HG02623 (cell line): ENCODE data around the gene TMEM61.

Source experiments
- ATAC-seq: cut with Tn5 transposase; IDR thresholded peaks from one replicate; pipeline ENCODE4 v1.9.1; 2021; ENCODE audit warnings: moderate library complexity; ENCODE audit not compliant: unreplicated experiment

TMEM61 gene

DNA sequence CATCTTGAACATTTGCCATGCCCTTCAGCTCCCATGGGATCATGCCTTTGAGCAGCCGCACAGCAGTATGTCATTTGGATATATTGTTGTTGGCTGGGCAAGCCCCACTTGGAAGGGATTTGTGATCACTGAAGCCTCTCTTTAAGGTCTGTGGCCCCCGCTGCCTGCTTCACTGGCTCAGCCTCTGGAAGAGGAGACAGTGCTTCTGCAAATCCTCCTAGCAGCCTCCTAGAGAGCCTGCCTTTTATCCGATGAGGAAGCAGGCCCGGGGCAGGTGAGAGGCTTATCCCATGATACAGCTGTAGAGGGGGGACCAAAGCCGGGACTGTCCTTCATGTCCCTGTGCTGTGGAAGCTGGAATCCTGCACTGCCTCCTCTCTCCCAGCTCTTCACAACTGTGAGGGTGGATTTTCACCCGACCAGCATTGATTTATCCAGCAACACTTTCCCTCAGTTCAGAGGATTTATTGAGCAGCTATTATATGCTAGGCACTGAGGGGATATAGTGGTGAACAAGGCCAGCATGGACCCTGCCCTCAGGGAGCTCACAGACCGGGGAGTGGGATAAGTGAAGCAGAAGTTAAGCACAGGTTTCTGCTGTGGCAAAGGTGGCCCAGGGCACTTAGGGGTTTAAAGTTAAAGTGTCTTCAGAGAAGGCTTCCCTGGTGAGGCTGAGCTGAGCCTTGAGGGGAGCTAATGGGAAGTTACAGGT lies 3.9 kb downstream of the TMEM61 start:
- ATAC-seq = no peak

DNA sequence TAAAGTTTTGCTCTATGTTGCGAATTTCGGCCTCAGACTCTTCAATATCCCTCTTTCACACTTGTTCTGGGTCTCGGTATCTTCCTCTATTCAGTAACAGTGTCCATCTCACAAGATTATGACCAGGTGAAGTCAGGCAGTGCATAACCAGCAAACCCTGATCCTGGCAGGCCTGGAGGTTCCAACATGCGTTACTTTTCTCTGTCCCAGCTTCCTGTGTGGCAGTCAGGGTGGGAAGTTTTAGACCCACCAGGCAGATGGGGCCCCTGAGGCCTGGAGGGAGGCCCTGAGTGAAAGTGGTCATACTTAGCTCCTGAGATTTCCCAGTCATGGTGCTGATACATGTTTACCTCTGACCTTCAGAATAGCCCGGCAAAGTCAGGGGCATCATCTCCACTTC lies 5.1 kb downstream of the TMEM61 start:
- ATAC-seq = no peak

DNA sequence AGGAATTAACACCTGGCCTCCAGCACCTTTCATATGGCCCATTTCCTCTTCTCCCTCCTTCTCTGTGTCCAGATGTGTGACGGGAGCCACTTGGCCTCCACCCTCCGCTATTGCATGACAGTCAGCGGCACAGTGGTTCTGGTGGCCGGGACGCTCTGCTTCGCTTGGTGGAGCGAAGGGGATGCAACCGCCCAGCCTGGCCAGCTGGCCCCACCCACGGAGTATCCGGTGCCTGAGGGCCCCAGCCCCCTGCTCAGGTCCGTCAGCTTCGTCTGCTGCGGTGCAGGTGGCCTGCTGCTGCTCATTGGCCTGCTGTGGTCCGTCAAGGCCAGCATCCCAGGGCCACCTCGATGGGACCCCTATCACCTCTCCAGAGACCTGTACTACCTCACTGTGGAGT lies 5.6 kb downstream of the TMEM61 start:
- no peak for ATAC-seq

DNA sequence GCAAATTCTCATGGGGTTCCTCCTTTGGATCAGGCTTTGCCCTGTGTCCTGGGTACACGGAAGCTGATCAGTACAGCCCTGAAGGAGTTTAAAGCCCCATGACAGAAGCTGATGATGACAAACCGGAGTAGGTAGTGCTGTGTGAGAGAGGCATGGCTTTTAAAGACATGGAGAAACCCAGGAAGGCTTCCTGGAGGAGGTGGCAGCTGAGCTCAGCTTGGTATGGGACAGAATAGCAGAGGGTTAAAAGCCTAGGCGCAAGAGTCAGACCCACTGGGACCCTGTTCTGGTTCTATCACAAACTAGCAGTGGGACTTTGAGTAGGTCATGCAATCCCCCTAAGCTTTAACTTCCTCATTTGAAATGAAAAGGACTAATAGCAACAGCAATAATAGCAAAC lies 6.1 kb downstream of the TMEM61 start:
- no peak for ATAC-seq

DNA sequence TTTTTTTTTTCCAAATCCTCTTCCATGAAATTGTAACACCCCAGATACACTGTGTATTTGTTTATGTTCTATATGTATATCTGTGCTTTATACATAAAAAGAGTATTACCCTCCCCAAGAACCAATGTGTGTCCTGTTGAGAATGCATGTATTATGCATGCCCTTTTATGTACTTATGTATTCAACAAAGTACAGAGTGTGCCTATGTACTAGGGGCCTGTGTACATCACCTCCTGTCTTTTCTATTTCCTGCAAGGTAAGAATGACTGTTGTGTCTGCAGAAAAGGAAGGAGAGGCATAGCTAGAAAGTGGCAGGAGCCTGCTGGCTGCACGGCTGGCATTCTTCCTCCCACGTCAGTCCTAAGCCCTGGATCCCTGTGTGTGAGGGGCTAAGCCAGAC lies 7.0 kb downstream of the TMEM61 start:
- no peak for ATAC-seq

DNA sequence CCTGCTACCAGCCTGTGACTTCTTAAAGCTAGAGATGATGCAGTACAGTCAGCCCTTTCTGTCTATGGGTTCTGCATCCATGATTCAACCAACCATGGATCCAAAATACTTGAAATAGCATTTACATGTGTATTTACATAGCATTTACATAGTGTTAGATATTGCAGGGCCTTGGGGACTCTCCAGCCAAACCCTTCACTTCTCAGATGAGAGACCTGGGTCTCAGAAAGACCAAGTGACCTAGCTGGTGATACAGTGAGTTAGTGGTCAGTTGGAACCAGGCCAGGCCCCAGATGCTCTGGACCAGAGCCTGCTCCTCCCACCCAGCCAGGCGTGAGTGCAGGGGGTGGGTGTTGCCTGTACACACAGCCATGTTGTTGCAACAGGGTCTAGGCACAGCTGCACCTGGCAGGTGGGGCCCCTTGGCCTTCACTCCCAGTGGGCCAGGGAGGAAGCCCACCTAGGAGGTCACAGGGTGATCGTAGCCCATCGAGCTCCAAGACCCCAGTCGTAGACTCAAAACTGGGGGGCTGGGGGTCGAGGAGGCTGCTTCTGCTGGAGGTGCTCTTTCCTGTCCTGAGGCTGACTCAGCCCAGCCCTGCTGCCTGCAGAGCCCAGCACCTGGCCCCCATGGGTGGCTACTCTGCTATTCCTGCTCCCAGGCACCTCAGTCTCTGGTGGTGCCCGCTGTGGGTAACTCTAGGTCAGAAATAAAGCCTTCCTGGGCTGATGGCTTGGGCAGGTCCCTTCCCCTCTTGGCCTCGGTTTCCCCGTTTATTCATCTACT lies 7.7 kb downstream of the TMEM61 start:
- no peak for ATAC-seq

DNA sequence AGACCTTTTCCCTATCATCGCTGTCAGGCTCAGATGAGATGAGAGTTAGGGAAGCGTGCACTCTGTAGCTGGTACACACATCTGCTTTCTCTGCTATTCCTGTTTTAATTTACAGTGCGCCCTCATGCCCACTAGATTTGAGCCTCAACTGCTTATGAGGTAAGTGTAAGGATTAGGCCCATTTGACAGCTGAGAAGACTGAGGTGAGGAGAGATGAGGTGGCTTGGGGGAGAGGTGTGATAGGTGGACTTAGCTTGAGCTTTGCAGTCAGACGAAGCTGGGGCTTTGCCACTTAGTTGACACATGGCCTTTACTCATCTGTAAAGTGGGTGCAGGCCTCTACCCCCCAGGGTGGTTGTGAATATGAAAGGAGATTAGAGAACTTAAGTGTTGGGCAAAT lies 8.5 kb downstream of the TMEM61 start:
- no peak for ATAC-seq

DNA sequence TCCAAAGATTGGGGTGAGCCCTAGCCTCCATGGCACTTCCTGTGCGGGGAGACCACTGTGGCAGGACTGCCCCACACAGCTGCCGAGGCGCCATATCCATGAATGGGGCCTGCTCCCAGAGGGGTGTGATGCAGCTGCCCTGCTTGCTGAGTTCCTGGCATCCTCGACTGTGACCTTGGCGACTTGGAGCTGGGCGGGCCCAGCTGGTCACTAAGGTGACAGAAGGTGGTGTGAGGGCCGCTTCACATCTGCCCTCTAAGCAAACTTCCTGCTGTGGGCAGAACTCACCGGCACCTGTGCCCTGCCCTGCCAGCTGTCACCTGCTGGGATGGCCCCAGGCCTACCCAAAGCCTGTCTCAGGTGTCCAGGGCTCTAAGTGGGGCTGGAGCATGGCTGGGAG lies 9.0 kb downstream of the TMEM61 start:
- no peak for ATAC-seq

DNA sequence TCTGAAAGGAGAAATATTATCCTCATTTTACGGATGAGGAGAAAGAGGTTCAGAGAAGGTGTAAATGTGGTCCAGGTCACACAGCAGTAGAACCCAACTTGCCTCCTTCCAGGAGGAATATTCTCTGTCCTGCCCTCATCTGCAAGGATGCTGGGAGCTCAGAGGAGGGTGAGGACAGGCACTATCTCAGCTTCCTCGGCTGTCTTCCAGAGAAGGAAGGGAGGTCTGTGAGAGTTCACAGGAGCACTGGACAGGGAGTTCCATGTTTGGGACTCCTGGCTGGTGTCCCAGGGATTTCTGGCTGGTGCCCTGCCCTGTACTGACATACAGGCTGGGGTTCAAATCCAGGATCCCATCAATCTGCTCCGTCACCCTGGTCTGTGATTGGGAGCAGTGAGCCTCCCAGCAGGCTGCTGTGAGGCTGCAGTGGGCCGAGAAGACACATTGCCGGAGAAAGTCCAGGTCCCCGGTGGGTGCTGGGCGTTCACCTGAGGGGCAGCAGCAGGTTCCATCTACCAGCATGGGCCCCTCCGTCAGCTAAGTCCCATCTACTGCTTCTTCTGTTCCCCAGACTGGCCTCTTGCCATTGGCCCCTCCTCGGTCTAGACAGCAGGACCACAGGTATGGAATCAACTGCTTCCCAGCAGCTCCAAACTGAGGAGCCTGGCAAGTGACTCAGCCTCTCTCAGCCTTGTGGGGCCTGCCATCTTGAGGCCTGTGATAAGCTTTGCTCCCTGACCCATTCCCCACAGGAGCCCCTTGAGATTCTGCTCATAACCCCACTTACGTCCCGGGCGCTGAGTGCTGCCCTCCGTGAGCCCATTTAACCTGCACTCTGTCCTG lies 9.8 kb downstream of the TMEM61 start:
- ATAC-seq = no peak

DNA sequence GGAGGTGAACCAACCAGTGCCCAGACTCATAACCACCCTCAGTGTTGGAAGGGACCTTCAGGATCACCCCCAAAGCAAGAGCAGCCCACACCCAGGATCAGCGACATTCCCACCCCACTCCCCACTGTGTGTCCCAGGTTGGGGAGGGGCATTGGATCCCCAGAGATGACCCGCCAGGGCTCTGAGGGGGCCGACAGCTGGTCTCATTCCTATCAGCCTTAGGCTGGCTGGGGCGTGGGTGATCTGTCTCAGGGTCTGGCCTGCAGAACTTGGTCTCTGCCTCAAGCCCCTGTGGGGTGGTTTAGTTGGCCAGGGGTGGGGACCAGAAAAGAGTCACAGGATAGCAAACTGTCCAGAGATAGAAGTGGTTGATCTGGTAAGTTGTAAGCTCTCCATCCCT lies 10.5 kb downstream of the TMEM61 start:
- ATAC-seq = no peak

DNA sequence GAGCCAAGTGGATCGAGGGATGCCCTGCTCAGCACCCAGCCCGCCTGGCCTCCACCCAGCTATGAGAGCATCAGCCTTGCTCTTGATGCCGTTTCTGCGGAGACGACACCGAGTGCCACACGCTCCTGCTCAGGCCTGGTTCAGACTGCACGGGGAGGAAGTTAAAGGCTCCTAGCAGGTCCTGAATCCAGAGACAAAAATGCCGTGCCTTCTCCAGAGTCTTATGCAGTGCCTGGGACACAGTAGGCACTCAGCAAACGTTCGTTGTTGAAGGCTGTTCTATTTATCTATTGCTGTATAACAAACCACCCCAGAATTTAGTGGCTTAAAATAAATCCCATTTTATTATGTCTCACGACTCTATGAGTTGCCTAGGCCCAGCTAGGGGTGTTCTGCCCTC lies 11.5 kb downstream of the TMEM61 start:
- ATAC-seq = no peak

DNA sequence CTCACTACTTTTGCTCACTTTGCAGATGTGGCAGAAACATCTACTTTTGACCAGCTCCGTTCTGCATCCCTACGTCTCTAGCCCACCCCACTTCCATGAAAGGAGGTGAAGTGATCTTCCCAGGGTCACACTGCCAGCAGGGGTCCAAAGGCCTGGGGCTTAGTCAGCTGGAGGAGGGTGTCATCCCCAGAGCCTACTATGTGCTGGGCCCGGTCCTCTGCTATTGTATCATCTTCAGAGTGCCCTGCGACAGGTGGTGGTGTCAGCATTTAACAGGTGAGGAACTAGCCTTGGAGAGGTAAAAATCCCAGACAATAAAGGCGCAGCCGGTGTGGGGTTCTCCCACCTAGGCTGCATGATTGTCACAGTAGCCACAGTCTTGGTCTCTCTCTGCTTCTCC lies 12.7 kb downstream of the TMEM61 start:
- no peak for ATAC-seq

DNA sequence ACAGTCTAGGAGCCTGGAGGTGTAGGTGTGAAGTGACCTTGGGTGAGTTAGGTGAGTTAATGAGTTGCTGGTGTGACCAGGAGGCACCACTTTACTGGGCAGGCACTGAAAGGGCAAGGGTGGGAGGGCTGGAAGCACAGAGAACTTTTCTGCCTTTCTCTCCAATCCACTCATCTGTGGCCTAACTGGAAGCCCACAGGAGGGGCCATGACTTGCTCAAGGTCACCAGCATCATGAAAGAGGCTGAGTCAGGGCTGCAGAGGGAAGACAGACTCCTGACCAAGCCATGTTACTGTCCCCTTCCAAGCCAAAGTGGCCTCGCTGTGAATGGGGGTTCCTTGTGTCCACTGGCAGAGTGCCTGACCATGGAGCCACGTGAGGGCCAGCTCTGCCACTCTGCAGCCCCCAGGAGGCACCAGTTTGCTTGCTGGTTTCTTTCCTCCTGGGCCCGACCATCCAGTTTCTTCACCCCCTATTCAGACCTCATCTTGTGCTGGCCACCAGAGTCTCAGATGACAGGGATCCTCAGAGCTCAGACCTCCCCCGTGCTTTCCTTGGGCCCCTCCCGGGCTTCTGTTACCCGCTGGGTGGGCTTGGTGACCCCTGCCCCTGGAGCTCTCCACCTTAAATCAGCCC lies 14.0 kb downstream of the TMEM61 start:
- no peak for ATAC-seq

DNA sequence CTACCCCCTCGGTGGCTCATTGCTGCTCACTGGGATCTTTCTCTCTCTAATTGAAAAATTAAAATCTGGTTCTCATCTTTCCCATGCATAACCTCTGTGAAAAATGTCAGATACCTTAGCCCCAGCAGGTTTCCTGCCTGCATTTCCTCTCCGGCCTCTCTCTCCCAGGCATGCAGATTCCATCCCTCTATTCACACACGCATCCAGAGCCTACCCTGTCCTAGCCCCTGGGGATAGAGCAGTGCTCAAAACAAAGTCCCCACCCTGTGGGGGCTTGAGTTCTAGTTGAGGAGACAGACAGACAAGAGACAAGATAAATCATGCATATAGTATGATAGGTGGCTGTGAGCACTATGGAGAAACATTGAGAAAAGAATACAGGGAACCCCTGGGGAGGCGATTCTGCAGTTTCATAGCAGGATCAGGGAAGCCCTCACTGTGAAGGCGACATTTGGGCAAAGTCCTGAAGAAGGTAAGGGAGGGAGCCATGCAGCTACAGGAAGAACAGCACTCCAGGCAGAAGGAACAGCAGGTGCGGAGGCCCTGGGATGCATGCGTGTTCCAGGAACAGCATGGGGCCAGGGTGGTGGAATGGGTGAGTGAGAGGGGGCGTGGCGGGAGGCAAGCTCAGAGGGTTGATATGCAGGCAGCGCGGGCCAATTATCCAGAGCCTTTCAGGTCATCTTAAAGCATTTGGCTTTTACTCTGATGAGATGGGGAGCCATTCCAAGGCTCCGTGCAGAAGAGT lies 14.8 kb downstream of the TMEM61 start:
- no peak for ATAC-seq

DNA sequence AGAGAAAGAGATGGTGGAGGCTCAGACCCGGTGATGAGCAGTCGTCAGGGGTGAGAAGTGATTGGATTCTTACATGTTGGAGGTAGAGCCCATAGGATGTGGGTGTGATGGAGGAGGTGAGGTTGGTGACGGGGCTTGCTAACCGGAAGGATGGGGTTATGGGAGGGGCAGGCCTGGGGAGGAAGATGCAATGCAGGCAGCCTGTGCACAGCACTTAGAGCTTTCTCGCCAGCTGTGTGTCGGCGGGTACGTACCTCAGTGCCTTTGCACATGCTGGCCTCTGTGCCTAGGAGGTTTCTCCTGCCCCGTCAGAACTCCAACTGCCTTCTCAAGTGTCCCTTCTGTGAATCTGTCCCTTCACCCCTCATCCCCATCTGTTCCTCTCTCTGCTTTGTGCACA lies 15.4 kb downstream of the TMEM61 start:
- ATAC-seq = no peak

DNA sequence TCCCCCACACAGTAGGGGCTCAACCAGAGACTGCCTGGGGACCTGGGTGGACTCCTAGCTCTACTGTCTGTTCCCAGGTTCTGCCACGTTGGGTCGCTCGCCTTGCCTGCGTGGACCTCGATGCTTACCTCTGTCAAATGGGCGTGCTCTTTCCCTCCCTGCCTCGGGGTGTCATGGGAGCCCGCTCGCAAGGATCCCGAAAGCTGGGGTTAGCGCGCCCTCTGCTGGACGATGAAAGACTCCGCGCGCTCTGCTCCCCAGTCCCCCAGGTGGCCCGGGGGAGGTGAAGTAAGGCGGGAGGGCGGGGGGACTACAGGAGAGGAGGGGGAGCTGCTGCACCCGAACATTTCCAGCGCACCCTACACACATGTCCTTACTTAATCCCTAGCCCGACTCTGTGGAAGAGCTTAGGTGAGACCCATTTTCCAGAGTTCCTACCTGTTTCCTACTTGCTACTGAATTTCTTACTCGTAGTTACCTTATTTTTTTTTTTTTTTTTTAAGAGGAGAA lies 16.0 kb downstream of the TMEM61 start:
- no peak for ATAC-seq

DNA sequence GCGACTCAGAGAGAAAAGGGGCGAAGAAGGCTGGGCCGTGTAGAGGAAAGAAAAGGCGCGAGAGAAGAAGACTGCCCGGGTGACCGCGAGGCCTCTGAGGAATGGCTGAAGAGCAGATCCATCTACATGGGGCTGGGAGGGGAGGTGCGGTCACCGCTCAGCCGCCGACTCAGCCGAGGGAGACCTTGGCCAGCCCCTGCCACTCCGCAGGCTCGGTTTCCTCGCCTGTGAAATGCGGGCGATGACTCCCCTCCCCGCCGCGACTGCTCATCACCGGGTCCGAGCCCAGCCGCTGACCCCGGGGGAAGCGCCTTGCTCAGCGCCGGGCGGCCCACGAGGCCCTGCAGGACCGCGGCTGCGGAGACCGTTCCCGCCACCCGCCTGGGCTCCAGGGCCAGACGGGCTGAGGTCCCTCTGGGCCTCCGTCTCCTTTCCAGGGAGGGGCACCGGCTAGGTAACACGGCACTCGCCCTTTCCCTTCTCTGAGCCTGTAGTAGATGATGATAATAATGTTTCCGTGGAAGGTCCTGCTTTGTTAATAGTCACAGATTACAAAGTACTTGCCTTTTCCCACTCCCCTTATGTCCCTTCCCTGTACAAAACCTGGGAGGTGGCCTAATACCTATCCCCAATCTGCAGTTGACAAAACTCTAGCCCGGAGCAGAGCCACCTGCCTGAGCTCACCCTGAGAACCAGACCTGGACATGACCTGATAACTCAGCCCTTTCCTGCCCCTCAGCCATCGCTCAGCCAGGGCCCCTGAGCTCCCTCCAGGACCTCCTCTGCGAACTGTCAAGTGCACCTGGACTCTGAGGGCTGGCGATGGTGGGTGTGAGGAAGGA lies 16.7 kb downstream of the TMEM61 start:
- ATAC-seq = no peak

DNA sequence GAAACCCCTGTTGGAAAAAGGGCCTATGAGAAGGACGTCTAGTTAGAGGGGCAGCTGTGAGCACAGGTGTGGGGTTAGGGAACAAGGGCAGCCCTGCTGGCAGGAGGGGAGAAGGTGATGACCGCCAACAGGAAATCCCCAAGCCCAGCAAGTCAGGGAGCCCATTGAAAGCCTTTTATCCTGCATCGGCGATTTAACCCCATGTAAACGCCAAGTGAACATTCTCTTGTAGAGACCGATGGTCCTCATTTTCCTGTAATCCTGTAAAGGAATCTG lies 17.2 kb downstream of the TMEM61 start:
- ATAC-seq = no peak

DNA sequence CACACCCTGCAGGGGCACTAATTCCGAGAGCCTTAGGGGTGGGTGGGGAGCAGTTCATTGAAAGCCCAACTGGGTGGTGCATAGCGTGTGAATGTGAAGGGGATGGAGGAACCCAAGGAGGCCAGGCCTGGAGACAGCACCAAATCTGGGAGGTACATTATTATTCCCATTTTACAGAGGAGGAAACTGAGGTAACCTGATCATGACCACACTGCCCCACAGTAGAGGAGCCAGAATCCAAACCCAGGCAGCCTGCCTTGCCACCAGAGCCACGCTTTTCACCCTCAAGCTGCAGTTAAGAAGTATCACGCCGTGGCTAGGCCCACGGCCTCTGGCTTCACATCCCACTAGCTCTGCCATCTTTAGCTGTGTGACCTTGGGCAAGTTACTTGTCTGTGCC lies 17.7 kb downstream of the TMEM61 start:
- no peak for ATAC-seq

DNA sequence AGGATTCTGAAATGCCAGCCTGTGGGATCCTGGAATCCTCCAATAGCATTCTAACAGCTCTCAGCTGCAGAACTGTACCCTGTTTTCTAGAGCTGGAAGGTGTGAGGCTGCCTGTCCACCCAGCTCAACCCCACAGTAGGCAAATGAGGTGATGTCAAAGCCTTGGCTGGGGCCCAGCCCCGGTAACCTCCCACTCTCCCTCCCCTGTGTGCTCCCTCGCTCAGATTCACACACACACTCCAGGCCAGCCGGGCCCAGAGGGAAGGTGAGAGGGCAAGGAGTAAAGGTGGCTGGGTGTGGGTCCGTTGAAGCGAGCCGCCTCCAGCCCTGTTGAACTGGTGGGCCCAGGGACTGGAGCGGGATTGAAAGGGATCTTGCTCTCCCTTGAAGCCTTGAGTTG lies 18.2 kb downstream of the TMEM61 start, which contains the start of gene BSND:
TSS of gene BSND (plus strand) at position 257 of the 400 bp plus-strand sequence. CDS start 254 bp downstream, outside the sequence.
- no peak for ATAC-seq
